ENCODE results near the gene EPHB1.

EPHB1 gene

DNA sequence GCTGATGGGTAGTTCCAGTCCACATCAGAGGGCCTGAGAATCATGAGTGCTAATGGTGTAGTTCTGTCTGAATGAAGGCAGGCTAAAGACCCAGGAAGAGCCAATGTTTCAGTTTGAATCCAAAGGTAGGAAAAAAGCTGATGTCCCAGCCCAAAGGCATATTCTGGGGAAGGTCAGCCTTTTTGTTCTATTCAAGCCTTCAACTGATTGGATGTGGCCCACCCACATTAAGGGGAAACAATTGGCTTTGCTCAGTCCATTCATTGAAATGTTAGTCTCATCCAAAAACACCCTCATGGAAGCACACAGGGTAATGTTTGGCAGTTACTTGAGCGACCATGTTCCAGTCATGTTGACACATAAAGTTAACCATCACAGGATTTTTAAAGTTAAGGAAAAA lies 25.9 kb downstream of the EPHB1 start:
- Histone ChIP-seq H3K9ac (ENCODE audit: insufficient read length) (no peak overlapping the region), H3K4me3 (no peak overlapping the region), H3K27ac (no peak overlapping the region), H3K9me3 (ENCODE audit: low read depth, low read length) (no peaks in the 10 kb centered on the region), H3K36me3 (ENCODE audit: insufficient read depth, low read length) (no peaks in the 10 kb centered on the region)
- DNase-seq (ENCODE audit: low read depth, low spot score): no peak
- no peak for TF ChIP-seq FOXP2 (optimal IDR thresholded peaks at IDR 0.05; ENCODE audit: control extremely low read depth, extremely low read length, insufficient read depth)
- no peak for TF ChIP-seq POLR2AphosphoS5 (IDR thresholded peaks at IDR 0.05; ENCODE audit: borderline replicate concordance, low read depth, low read length)
- TF ChIP-seq EZH2 (IDR thresholded peaks at IDR 0.05): no peak

DNA sequence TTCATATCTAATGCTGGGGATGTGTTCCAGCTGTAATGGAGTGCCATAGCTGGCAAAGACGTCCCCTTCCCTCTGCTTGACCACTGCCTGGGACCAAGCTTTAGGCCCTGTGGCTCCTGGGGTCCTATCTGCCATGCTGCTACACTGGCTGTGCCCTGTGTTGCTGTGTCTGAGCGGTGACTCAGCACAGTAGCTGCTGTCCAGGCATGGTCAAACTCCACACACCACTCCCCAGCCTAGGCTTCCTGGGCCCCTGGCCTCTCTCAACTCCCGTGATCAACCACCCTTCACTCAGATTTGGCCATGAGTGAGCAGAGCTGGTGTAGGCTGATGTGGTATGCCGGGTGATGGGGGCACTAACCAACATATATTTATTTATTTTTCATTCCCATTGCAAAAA lies 27.0 kb downstream of the EPHB1 start:
- DNase-seq (ENCODE audit: low read depth, low spot score): no peak
- TF ChIP-seq POLR2AphosphoS5 (IDR thresholded peaks at IDR 0.05; ENCODE audit: borderline replicate concordance, low read depth, low read length) (no peak), FOXP2 (optimal IDR thresholded peaks at IDR 0.05; ENCODE audit: control extremely low read depth, extremely low read length, insufficient read depth) (no peak), EZH2 (IDR thresholded peaks at IDR 0.05) (no peak)

DNA sequence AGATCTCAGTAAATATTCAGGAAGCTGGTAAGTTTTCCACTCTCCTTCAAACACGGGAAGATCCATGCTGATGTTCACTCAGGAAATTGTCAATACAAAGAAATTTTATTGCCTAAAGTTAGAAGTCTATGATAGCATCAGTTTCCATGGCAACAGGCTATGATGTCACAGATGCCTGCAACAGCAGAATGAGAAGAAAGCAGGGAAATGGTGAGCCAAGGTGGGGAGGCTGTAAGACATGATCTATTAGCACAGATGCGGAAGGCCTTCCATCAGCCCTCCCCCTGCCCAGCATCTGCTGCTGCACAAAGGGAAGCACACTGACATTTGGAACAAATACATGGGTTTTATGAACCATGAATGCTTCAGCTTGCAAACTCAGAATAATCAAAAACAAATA lies 28.6 kb downstream of the EPHB1 start:
- Histone ChIP-seq H3K9ac (ENCODE audit: insufficient read length) (no peak overlapping the region), H3K27ac (no peak overlapping the region), H3K36me3 (ENCODE audit: insufficient read depth, low read length) (no peaks in the 10 kb centered on the region), H3K9me3 (ENCODE audit: low read depth, low read length) (no peaks in the 10 kb centered on the region), H3K4me3 (no peak overlapping the region)
- no peak for TF ChIP-seq EZH2 (IDR thresholded peaks at IDR 0.05)
- no peak for TF ChIP-seq POLR2AphosphoS5 (IDR thresholded peaks at IDR 0.05; ENCODE audit: borderline replicate concordance, low read depth, low read length)
- no peak for TF ChIP-seq FOXP2 (optimal IDR thresholded peaks at IDR 0.05; ENCODE audit: control extremely low read depth, extremely low read length, insufficient read depth)
- no peak for DNase-seq (ENCODE audit: low read depth, low spot score)

More for the DNA sequence above, 27.0 kb downstream of the EPHB1 start:
- H3K4me3 ChIP-seq: no peak overlapping the region
- no peak overlapping the region for H3K27ac ChIP-seq
- H3K9ac ChIP-seq (ENCODE audit: insufficient read length): no peak overlapping the region
- no peaks in the 10 kb centered on the region for H3K9me3 ChIP-seq (ENCODE audit: low read depth, low read length)
- H3K36me3 ChIP-seq (ENCODE audit: insufficient read depth, low read length): no peaks in the 10 kb centered on the region

DNA sequence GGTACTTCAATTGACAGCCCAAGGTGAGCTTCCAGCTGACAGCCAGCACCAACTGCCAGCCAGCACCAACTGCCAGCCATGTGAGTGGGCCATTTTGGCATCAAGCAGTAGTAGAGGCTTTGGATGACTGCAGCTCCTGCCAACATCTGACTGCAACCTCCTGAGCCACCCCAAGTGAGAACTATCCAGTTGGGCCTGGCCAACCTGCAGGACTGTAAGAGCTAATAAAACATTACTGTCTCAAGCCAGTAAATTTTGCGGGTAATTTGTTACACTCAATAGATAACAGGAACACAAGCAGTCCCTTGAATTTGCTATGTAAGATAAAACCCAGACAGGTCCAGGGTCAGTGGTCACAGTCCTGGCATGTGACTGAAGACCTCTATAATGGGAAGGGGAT lies 29.7 kb downstream of the EPHB1 start:
- no peaks in the 10 kb centered on the region for H3K36me3 ChIP-seq (ENCODE audit: insufficient read depth, low read length)
- TF ChIP-seq FOXP2 (optimal IDR thresholded peaks at IDR 0.05; ENCODE audit: control extremely low read depth, extremely low read length, insufficient read depth) (no peak), EZH2 (IDR thresholded peaks at IDR 0.05) (no peak), POLR2AphosphoS5 (IDR thresholded peaks at IDR 0.05; ENCODE audit: borderline replicate concordance, low read depth, low read length) (no peak)
- no peak overlapping the region for H3K4me3 ChIP-seq
- no peak for DNase-seq (ENCODE audit: low read depth, low spot score)
- no peaks in the 10 kb centered on the region for H3K9me3 ChIP-seq (ENCODE audit: low read depth, low read length)
- H3K27ac ChIP-seq: no peak overlapping the region
- no peak overlapping the region for H3K9ac ChIP-seq (ENCODE audit: insufficient read length)

DNA sequence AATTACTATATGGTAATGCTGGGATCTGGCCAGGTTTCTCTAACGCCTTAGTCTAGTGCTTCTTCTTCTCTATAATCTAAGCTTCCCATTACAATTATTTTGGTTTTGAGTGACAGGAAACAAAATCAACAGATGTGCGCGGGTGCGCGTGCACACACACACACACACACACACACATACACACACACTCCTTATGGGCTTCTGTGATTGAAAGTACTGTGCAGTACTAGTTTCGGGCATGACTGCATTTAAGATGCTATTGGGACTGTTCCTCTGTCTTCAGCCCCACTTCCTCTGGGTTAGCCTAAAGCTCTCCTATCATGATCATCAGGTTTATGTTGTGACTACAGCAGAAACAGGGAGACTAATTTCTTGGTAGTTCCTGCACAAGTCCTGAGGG lies 32.2 kb downstream of the EPHB1 start:
- Histone ChIP-seq H3K36me3 (ENCODE audit: insufficient read depth, low read length) (no peaks in the 10 kb centered on the region), H3K4me3 (no peak overlapping the region), H3K9ac (ENCODE audit: insufficient read length) (no peak overlapping the region), H3K9me3 (ENCODE audit: low read depth, low read length) (no peaks in the 10 kb centered on the region), H3K27ac (no peak overlapping the region)
- no peak for DNase-seq (ENCODE audit: low read depth, low spot score)
- TF ChIP-seq EZH2 (IDR thresholded peaks at IDR 0.05) (no peak), POLR2AphosphoS5 (IDR thresholded peaks at IDR 0.05; ENCODE audit: borderline replicate concordance, low read depth, low read length) (no peak), FOXP2 (optimal IDR thresholded peaks at IDR 0.05; ENCODE audit: control extremely low read depth, extremely low read length, insufficient read depth) (no peak)

DNA sequence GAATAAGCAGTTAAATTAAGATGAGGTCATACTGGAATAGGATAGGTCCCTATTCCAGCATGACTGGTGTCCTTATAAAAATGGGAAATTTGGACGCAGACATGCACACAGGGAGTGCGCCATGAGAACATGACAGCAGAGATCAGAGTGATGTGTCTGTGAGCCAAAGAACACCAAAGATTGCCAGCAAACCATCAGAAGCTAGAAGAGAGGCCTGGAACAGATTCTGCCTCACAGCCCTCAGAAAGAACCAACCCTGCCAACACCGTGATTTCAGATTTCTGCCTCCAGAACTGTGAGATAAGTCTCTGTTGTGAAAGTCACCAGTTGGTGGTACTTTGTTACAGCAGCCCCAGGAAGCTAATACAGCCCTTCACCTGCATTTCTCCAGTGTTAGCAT lies 34.7 kb downstream of the EPHB1 start:
- TF ChIP-seq FOXP2 (optimal IDR thresholded peaks at IDR 0.05; ENCODE audit: control extremely low read depth, extremely low read length, insufficient read depth) (no peak), POLR2AphosphoS5 (IDR thresholded peaks at IDR 0.05; ENCODE audit: borderline replicate concordance, low read depth, low read length) (no peak), EZH2 (IDR thresholded peaks at IDR 0.05) (no peak)
- Histone ChIP-seq H3K36me3 (ENCODE audit: insufficient read depth, low read length) (no peaks in the 10 kb centered on the region), H3K27ac (no peak overlapping the region), H3K9ac (ENCODE audit: insufficient read length) (no peak overlapping the region), H3K4me3 (no peak overlapping the region), H3K9me3 (ENCODE audit: low read depth, low read length) (no peaks in the 10 kb centered on the region)
- DNase-seq (ENCODE audit: low read depth, low spot score): no peak

DNA sequence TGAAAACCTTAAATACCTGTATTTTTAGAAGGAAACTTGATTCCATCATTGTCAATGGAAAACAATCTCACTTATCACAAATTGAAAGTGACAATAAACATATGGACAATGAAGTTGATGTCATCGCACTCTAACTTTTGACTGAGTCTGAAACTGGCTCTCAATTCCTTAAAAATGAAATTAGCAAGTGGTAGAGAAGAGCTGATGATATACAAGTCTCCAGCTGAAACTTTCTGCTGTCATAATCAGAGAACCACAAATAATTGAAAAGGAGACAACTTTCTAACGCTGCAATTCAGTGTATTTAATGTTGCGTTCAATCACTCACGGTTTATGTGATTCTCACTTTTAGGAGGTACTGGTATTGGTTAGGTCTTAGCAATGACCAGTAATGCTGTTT lies 37.5 kb downstream of the EPHB1 start:
- no peak overlapping the region for H3K27ac ChIP-seq
- no peaks in the 10 kb centered on the region for H3K9me3 ChIP-seq (ENCODE audit: low read depth, low read length)
- no peaks in the 10 kb centered on the region for H3K36me3 ChIP-seq (ENCODE audit: insufficient read depth, low read length)
- no peak overlapping the region for H3K9ac ChIP-seq (ENCODE audit: insufficient read length)
- no peak for TF ChIP-seq POLR2AphosphoS5 (IDR thresholded peaks at IDR 0.05; ENCODE audit: borderline replicate concordance, low read depth, low read length)
- TF ChIP-seq FOXP2 (optimal IDR thresholded peaks at IDR 0.05; ENCODE audit: control extremely low read depth, extremely low read length, insufficient read depth): no peak
- no peak for TF ChIP-seq EZH2 (IDR thresholded peaks at IDR 0.05)
- DNase-seq (ENCODE audit: low read depth, low spot score): no peak
- H3K4me3 ChIP-seq: no peak overlapping the region

DNA sequence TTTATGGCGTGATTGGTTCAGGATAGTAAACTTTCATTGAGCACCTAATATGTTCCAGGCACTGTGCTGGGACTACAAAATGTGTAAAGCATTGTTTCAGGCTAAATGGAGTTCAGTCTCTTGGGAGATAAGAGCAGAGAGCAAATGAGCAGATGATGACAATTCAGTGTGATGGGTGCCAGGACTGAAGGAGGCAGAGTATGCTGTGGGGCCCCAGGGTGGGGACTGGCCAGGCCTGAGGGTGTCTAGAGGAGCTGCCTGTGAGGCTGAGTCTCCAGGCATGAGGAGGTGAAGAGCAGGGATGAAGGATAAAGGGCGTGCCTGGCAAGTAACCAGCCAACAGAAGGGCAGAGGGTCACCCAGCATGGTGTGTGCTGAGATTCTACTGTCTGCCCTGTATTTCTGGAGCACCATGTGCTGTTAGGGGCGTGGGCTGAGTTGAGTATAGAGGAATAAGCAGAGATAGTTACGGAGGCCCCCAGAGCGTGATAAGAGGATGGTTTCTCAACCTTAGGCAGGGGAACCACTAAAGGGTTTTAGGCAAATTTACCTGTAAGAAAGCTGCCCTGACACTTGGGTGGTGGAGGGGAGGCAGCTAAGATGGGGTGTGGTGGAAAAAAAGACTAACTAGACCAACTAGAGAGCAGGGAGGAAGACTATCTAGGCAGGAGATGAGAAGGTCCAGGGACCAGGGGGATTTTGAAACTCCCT lies 38.5 kb downstream of the EPHB1 start:
- DNase-seq (ENCODE audit: low read depth, low spot score): no peak
- Histone ChIP-seq H3K36me3 (ENCODE audit: insufficient read depth, low read length) (no peaks in the 10 kb centered on the region), H3K27ac (no peak overlapping the region), H3K9ac (ENCODE audit: insufficient read length) (no peak overlapping the region), H3K4me3 (no peak overlapping the region), H3K9me3 (ENCODE audit: low read depth, low read length) (no peaks in the 10 kb centered on the region)
- TF ChIP-seq POLR2AphosphoS5 (IDR thresholded peaks at IDR 0.05; ENCODE audit: borderline replicate concordance, low read depth, low read length) (no peak), FOXP2 (optimal IDR thresholded peaks at IDR 0.05; ENCODE audit: control extremely low read depth, extremely low read length, insufficient read depth) (no peak), EZH2 (IDR thresholded peaks at IDR 0.05) (no peak)

DNA sequence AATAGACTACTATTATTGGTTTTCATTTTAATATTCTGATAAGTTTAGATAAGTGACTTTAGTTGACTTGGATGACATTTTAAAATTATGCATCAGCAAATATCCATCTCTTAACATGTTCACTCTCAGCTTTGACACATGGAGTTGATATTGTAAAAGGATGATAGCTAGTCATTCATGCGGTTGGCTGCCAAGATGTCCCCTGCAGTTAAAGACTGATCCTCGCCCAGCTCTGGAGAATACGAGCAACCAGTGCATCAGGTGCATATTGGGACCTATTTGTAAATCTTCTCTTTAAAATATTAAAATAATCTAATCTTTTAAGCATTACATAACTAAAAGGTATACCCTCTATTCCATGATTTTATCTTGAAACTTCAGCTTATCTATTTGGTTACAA lies 41.9 kb downstream of the EPHB1 start:
- DNase-seq (ENCODE audit: low read depth, low spot score): no peak
- no peak overlapping the region for H3K27ac ChIP-seq
- H3K4me3 ChIP-seq: no peak overlapping the region
- no peak overlapping the region for H3K9ac ChIP-seq (ENCODE audit: insufficient read length)
- TF ChIP-seq POLR2AphosphoS5 (IDR thresholded peaks at IDR 0.05; ENCODE audit: borderline replicate concordance, low read depth, low read length) (no peak), FOXP2 (optimal IDR thresholded peaks at IDR 0.05; ENCODE audit: control extremely low read depth, extremely low read length, insufficient read depth) (no peak), EZH2 (IDR thresholded peaks at IDR 0.05) (no peak)
- H3K36me3 ChIP-seq (ENCODE audit: insufficient read depth, low read length): no peaks in the 10 kb centered on the region
- H3K9me3 ChIP-seq (ENCODE audit: low read depth, low read length): no peaks in the 10 kb centered on the region
